GM23248 (cell line): Measurements from ENCODE around the gene PRR23E. TPM values are rescaled to one million over a fixed set of nuclear protein-coding genes. Genes with fewer than 3 reads are reported as not detected.
A peak's percentile ranks its signal among the peaks of the same experiment; 100 is the strongest.

ENCODE experiments used
- DNase-seq: peaks from one replicate; pipeline ENCODE4 v3.0.0-alpha.2; 2015
- H2AFZ ChIP-seq: fragments of 200-600 bp; sonication (generic); 2 replicates; pipeline ENCODE4 v1.6.1; 2016; ENCODE audit warnings: antibody characterized with exemption
- H3F3A ChIP-seq: fragments of 200-600 bp; sonication (generic); 2 replicates; pipeline ENCODE4 v1.6.1; 2016; ENCODE audit warnings: mild to moderate bottlenecking, antibody characterized with exemption, mixed run types; ENCODE audit not compliant: insufficient read depth
- H3K27ac ChIP-seq: fragments of 200-600 bp; sonication (generic); 2 replicates; pipeline ENCODE4 v1.5.1; 2016; ENCODE audit warnings: mild to moderate bottlenecking
- H3K27me3 ChIP-seq: fragments of 200-600 bp; sonication (generic); replicated peaks from 2 replicates; pipeline ENCODE4 v1.6.1; 2016; ENCODE audit warnings: mild to moderate bottlenecking; ENCODE audit not compliant: insufficient read depth
- H3K36me3 ChIP-seq: fragments of 200-600 bp; sonication (generic); 2 replicates; pipeline ENCODE4 v1.6.1; 2016; ENCODE audit warnings: low read depth, mild to moderate bottlenecking
- H3K4me1 ChIP-seq: fragments of 200-600 bp; sonication (generic); 2 replicates; pipeline ENCODE4 v1.6.1; 2016; ENCODE audit warnings: mild to moderate bottlenecking; ENCODE audit not compliant: insufficient read depth
- H3K4me2 ChIP-seq: fragments of 200-600 bp; sonication (generic); one replicate; pipeline ENCODE4 v1.6.1; 2016; ENCODE audit warnings: mild to moderate bottlenecking; ENCODE audit not compliant: unreplicated experiment
- H3K4me3 ChIP-seq: fragments of 200-600 bp; sonication (generic); 2 replicates; pipeline ENCODE4 v1.5.1; 2016; ENCODE audit warnings: mild to moderate bottlenecking
- H3K79me2 ChIP-seq: fragments of 200-600 bp; sonication (generic); 2 replicates; pipeline ENCODE4 v1.6.1; 2016; ENCODE audit warnings: mild to moderate bottlenecking; ENCODE audit not compliant: insufficient read depth
- H3K9ac ChIP-seq: fragments of 200-600 bp; sonication (generic); 2 replicates; pipeline ENCODE4 v1.6.1; 2016; ENCODE audit warnings: mild to moderate bottlenecking
- H3K9me2 ChIP-seq: fragments of 200-600 bp; sonication (generic); 2 replicates; pipeline ENCODE4 v1.6.1; 2016; ENCODE audit warnings: mixed run types, mild to moderate bottlenecking, moderate library complexity; ENCODE audit not compliant: insufficient read depth
- H3K9me3 ChIP-seq: fragments of 200-600 bp; sonication (generic); one replicate; pipeline ENCODE4 v1.6.1; 2017; ENCODE audit warnings: low read depth
- H4K20me1 ChIP-seq: fragments of 200-600 bp; sonication (generic); 2 replicates; pipeline ENCODE4 v1.6.0; 2016; ENCODE audit not compliant: insufficient read depth
- EZH2 ChIP-seq: fragments of 200-600 bp; sonication (generic); IDR thresholded peaks from 2 replicates; pipeline ENCODE4 v1.6.1; 2018; ENCODE audit warnings: antibody characterized with exemption, mild to moderate bottlenecking; ENCODE audit not compliant: insufficient read depth, poor library complexity, severe bottlenecking
- EZH2phosphoT487 ChIP-seq: fragments of 200-600 bp; sonication (generic); IDR thresholded peaks from 2 replicates; pipeline ENCODE4 v1.6.1; 2018; ENCODE audit warnings: antibody characterized with exemption, moderate library complexity, mild to moderate bottlenecking, low read depth; ENCODE audit not compliant: insufficient read depth
- WGBS, 2 experiments: methylation state at CpG; one replicate each; pipeline ENCODE4 v1.1.6; 2015 to 2017; ENCODE audit warnings: low lambda C conversion rate in 2 of 2, low coverage in 1 of 2; ENCODE audit errors: missing lambda C conversion rate in 2 of 2; 5-methylcytosine and 5-hydroxymethylcytosine counted together
- in situ Hi-C: fragments of 300-500 bp; cut with MboI; formaldehyde crosslinking; loops from 2 replicates; pipeline ENCODE4 v1.15.0; 2020
- polyA plus RNA-seq: library from polyadenylated mRNA; unstranded; fragments of >200 nt; fragmentation: Nextera tagmentation; extraction: Ambion mirVana; gene quantifications from 2 replicates; pipeline ENCODE4 v1.2.1, GENCODE V29; 2016
- small RNA-seq: library from RNA; depleted of rRNA; stranded (forward); fragments of <200 nt; gene quantifications from one replicate; pipeline ENCODE3, GENCODE V24; 2014; ENCODE audit warnings: low read depth, low replicate concordance
- total RNA-seq: library from RNA; depleted of rRNA; stranded (reverse); fragments of >200 nt; shearing (Covaris generic); gene quantifications from 2 replicates; pipeline ENCODE4 v1.2.3, GENCODE V29; 2014; rRNA removed

Gene PRR23E
- total and polyA plus RNA-seq, 2 experiments from 2014 or later: not detected

DNA sequence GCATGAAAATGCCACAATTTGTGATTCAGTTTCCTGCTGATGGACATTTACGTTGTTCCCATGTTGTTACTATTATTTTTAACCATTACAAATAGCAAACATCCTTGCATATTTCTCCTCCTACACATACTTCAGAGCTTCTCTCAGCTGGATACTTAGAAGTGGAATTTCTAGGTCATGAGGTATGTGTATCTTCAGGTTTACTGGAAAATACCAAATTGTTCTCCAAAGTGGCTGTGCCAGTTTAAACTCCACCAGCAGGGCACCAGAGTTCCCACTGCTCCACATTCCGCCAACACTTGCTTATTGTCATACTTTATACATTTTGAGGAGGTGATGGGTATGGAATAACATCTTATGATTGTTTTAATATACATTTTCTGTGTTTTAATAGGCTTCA is 45.7 kb downstream of the PRR23E start:
- H3K36me3 ChIP-seq: no peaks in the 10 kb centered on the region
- H2AFZ ChIP-seq: no peak overlapping the region
- H3K4me3 ChIP-seq: no peak overlapping the region
- no peaks in the 10 kb centered on the region for H3K9me3 ChIP-seq
- TF ChIP-seq EZH2phosphoT487: no peak
- no peak for TF ChIP-seq EZH2
- in situ Hi-C loops: no loop called here
- no peaks in the 10 kb centered on the region for H3F3A ChIP-seq
- H4K20me1 ChIP-seq: no peaks in the 10 kb centered on the region
- H3K9me2 ChIP-seq: no peaks in the 10 kb centered on the region
- no peaks in the 10 kb centered on the region for H3K79me2 ChIP-seq
- H3K9ac ChIP-seq: no peak overlapping the region
- H3K27me3 ChIP-seq: no peaks in the 10 kb centered on the region
- no peak overlapping the region for H3K4me2 ChIP-seq
- 0 out of 2 replicates have a peak, but pooled peaks cover 5% of the 10 kb centered on the region for H3K4me1 ChIP-seq
- DNase-seq: peak; percentile 34
- WGBS, 2 experiments: 41 to 49% methylated on average over 2 of the region's 2 CpGs
- no peak overlapping the region for H3K27ac ChIP-seq

DNA sequence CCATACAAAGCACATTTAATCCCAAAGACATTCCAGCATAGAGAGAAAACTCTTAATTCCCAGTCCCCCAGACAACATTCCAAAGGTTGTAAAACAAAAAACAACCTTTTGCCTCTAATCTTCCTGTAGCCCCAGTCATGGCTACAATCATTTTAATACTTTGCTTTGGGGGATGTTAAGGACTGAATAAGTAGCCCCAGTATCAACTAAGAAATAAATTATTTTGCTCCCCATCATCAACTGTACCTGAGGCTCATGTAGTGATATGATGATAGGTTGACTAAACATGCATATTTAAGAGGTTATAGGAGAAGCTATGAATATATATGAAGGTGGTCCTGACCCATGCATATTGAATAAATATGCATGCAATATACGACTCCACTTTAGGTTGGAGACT is 54.4 kb downstream of the PRR23E start:
- Histone ChIP-seq H2AFZ (no peak overlapping the region), H3K4me2 (no peak overlapping the region), H4K20me1 (no peaks in the 10 kb centered on the region), H3K36me3 (no peaks in the 10 kb centered on the region), H3K4me1 (no peaks in the 10 kb centered on the region), H3F3A (no peaks in the 10 kb centered on the region), H3K9me3 (no peaks in the 10 kb centered on the region), H3K4me3 (no peak overlapping the region), H3K9me2 (no peaks in the 10 kb centered on the region), H3K27ac (no peak overlapping the region), H3K79me2 (no peaks in the 10 kb centered on the region), H3K27me3 (peaks cover 4% of the 10 kb centered on the region; the same call in 1 of the 2 replicates), H3K9ac (no peak overlapping the region)
- TF ChIP-seq EZH2 (no peak), EZH2phosphoT487 (no peak)
- WGBS, 2 experiments: 26 to 28% methylated on average over 1 of the region's 1 CpG
- in situ Hi-C loops: no loop called here
- no peak for DNase-seq

Small RNA genes within 50 kb of the gene (small RNA-seq; reads per million reads assigned to genes)
- not detected for gene RF00019
- not detected for gene RNU6-1047P

Other genes starting within 250 kb of the PRR23E start
- 84.7 and 86.1 TPM in 2 replicates for gene PLXNA1, start 210.0 kb upstream of the PRR23E start, total RNA-seq
- 12.4 and 13.4 TPM in 2 replicates for gene PLXNA1, start 210.0 kb upstream of the PRR23E start, polyA plus RNA-seq
- gene PRR20G, start 94.9 kb downstream of the PRR23E start, total RNA-seq: not detected in 2 replicates
- gene PRR20G, start 94.9 kb downstream of the PRR23E start, polyA plus RNA-seq: not detected in 2 replicates